Mucosa of descending colon (tissue), 3 donors: Measurements from ENCODE around the gene ABHD13. TPM values are rescaled to one million over a fixed set of nuclear protein-coding genes. Genes with fewer than 3 reads are reported as not detected.
"Not testable (repeated sequence)": the region's sequence is repeated elsewhere in the genome, so short reads cannot be mapped to it uniquely, and the experiment has no call there.

ENCODE experiments used
- ATAC-seq: fragments of 200-7000 bp; cut with Tn5 transposase; one replicate; pipeline ENCODE4 v1.9.1; 2020; ENCODE audit warnings: mild to moderate bottlenecking, moderate library complexity
- DNase-seq, 3 donors: peaks; one replicate each; pipeline ENCODE4 v3.0.0-alpha.2; 2020
- H3K36me3 ChIP-seq: fragments of 200-600 bp; one replicate; pipeline ENCODE4 v1.8.0; 2021; ENCODE audit warnings: low read depth, mild to moderate bottlenecking
- H3K4me1 ChIP-seq: fragments of 200-600 bp; one replicate; pipeline ENCODE4 v1.8.0; 2021; ENCODE audit warnings: low read depth, mild to moderate bottlenecking
- H3K4me3 ChIP-seq: fragments of 200-600 bp; one replicate; pipeline ENCODE4 v1.8.0; 2021; ENCODE audit warnings: mild to moderate bottlenecking
- H3K9me3 ChIP-seq: fragments of 200-600 bp; one replicate; pipeline ENCODE4 v1.8.0; 2021; ENCODE audit warnings: mild to moderate bottlenecking
- CTCF ChIP-seq: fragments of 200-600 bp; IDR thresholded peaks from one replicate; pipeline ENCODE4 v1.8.0; 2022; ENCODE audit warnings: antibody characterized with exemption, mild to moderate bottlenecking
- intact Hi-C, 2 donors: fragments of 100-400 bp; cut with DNase I in 1 of 2; cut with micrococcal nuclease in 1 of 2; formaldehyde crosslinking; loops; one replicate each; pipeline versions ENCODE4 v1.11.0 to v1.11.1; 2022; cut with DNase I, micrococcal nuclease
- total RNA-seq, 3 donors: library from RNA; stranded (reverse); fragmentation: NEBNext Ultra II Directional in 2 of 3; extraction: Animal tissue kit (Norgen Biotek cat#: 25700) in 2 of 3; gene quantifications; one replicate each; pipeline versions ENCODE4 v1.2.1 to v1.2.4, GENCODE V29; 2021 to 2023
- donor health status: DM: no; HTN: no; CAD: no; lungs with moderate emphysema.
- donor health status: DM: no; HTN: no; CAD: no.
- donor health status: DM: no; HTN: yes; CAD: no.

Gene ABHD13
- total RNA-seq, 3 donors from 2014 or later, result 8.4 to 10.3 (median 9.4) TPM

GRCh38 chr13:108214441-108215271 is 3.5 kb upstream of the ABHD13 start:
- H3K4me3 ChIP-seq, result no peak overlapping the region
- ATAC-seq, result no peak
- peak in 2 of 3 donors; percentile 19 to 33 for DNase-seq
- no peaks in the 10 kb centered on the region for H3K9me3 ChIP-seq
- TF ChIP-seq CTCF, result no peak
- intact Hi-C loops, result no loop called here
- peaks cover 25% of the 10 kb centered on the region for H3K4me1 ChIP-seq
- no peaks in the 10 kb centered on the region for H3K36me3 ChIP-seq

DNA sequence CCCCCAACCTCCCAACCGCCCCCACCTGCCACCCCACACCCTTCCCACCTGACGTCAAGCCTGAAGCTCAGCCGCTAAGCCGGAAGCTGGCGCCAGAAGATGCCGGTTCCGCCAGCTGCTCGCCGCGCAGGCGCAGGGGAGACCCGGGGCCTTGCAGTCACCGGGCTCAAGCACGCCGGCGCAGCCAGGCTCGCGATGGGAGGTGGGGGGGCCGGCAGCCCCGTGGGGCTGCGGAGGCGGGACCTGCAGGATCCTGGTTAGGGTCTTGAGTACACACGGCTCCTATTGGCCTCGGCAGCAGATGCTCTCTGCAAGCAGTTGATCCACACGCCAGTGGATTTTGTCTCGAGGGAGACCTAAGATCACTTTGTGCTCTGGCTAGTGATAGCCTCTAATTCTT is 2.8 kb upstream of the ABHD13 start, which contains the start of gene LIG4:
TSS of gene LIG4 (minus strand) at position 101 of the 400 bp plus-strand sequence. CDS start 4,268 bp downstream, outside the sequence.
- H3K9me3 ChIP-seq, result no peaks in the 10 kb centered on the region
- intact Hi-C loops, result no loop called here
- H3K4me1 ChIP-seq, result peaks cover 33% of the 10 kb centered on the region
- ATAC-seq (peak; percentile 84), DNase-seq (peak; percentile 91 to 97 (median 94))
- peak within 1 kb of the TSS; percentile 9 for H3K4me3 ChIP-seq
- TF ChIP-seq CTCF, result no peak
- no peaks in the 10 kb centered on the region for H3K36me3 ChIP-seq

DNA sequence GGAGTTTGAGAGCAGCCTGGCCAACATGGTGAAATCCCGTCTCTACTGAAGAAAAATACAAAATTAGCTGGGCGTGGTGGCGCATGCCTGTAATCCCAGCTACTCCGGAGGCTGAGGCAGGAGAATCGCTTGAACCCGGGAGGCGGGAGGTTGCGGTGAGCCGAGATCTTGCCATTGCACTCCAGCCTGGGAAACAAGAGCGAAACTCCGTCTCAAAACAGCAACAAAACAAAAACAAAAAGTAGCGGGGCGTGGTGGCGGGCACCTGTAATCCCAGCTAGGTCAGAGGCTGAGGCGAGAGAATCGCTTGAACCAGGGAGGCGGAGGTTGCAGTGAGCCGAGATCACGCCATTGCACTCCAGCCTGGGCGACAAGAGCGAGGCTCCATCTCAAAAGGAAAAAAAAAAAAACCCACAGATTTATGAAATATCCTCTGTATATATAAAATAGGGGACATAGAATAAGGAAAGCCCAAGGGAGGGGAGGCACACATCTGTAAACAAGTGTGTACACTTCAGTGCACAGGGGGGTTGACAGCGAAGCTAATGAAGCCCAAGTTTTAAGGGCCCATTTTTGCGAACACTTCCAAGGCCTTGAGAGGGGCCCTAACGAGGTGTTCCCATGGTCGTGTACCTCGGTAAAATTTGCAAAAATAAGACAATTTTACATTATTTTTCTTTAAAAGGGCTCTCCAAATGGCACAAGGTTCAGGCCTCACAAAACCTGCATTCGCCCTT is 717 bp upstream of the ABHD13 start:
- peak overlapping the region; percentile 98 for H3K4me3 ChIP-seq
- peaks cover 34% of the 10 kb centered on the region for H3K4me1 ChIP-seq
- H3K36me3 ChIP-seq, intact Hi-C loops, H3K9me3 ChIP-seq, ATAC-seq: not testable (repeated sequence)
- DNase-seq, result peak; percentile 10 to 48 (median 37)

- peaks cover 36% of the 10 kb centered on the region for H3K4me1 ChIP-seq
- DNase-seq (peak in 2 of 3 donors; percentile 31 to 68), ATAC-seq (peak; percentile 38)
- no peak for TF ChIP-seq CTCF
- H3K36me3 ChIP-seq, result no peaks in the 10 kb centered on the region
- H3K4me3 ChIP-seq, result no peak overlapping the region
- intact Hi-C loops, result no loop called here
- no peaks in the 10 kb centered on the region for H3K9me3 ChIP-seq
Observed at GRCh38 chr13:108220041-108220440, 1.8 kb downstream of the ABHD13 start.

DNA sequence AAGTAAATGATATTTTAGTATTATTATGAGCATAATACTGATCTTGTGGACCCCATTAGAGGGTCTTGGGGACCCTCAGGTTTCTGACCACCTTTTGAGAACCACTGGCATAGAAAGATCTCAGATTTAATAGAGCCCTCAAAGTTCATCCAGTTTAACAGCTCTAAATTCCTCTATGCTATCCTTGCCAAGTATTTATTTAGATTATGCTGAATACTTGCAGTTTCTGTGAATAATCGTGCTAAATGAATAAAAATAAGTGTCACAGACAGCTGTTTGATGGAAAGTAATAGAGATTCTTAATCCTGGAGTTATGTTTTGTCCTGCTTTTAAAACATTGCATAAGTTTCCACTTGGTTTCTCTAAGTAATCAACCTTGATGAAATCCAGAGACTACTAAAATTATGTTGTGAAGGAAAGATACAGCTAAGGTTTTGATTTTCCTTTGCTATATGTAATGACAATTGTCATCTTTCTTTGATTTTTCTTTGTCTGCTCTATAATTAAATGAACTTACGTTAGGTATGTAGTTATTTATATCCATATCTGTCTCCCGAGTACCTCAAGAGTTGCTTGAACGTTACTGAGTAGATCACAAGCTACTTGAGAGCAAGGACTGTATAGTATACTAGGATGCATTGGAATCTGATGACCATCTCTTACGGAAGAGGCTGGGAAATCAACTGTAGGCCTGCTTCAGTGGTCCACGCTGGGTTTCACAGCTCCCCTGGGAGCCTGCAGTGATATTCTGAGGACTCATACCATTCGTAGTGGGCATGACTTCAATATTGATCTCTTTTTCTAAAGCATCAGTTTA is 5.7 kb downstream of the ABHD13 start:
- TF ChIP-seq CTCF, result no peak
- no peak overlapping the region for H3K4me3 ChIP-seq
- ATAC-seq (no peak), DNase-seq (no peak)
- H3K36me3 ChIP-seq, result no peaks in the 10 kb centered on the region
- H3K9me3 ChIP-seq, result no peaks in the 10 kb centered on the region
- intact Hi-C loops, result no loop called here
- peaks cover 25% of the 10 kb centered on the region for H3K4me1 ChIP-seq
